Measurements from ENCODE around the gene TCAP.

TCAP gene

GRCh38 chr17:39672522-39673334 lies 7.6 kb downstream of the TCAP start:
- TF ChIP-seq GATA3 (IDR thresholded peaks at IDR 0.05; ENCODE audit: low read depth, low read length) (no peak), GATA2 (IDR thresholded peaks at IDR 0.05; ENCODE audit: low read depth, low read length) (no peak)

- TF ChIP-seq GATA2 (IDR thresholded peaks at IDR 0.05; ENCODE audit: low read depth, low read length) (no peak), GATA3 (IDR thresholded peaks at IDR 0.05; ENCODE audit: low read depth, low read length) (no peak)
These were observed 8.4 kb downstream of the TCAP start for GRCh38 chr17:39673335-39674081.

GRCh38 chr17:39674179-39674578 lies 9.0 kb downstream of the TCAP start:
- no peak for TF ChIP-seq GATA3 (IDR thresholded peaks at IDR 0.05; ENCODE audit: low read depth, low read length)
- TF ChIP-seq GATA2 (IDR thresholded peaks at IDR 0.05; ENCODE audit: low read depth, low read length) = no peak

- no peak for TF ChIP-seq GATA2 (IDR thresholded peaks at IDR 0.05; ENCODE audit: low read depth, low read length)
- TF ChIP-seq GATA3 (IDR thresholded peaks at IDR 0.05; ENCODE audit: low read depth, low read length) = no peak
These were observed 9.7 kb downstream of the TCAP start for GRCh38 chr17:39674702-39675389.

GRCh38 chr17:39675390-39676082 lies 10.4 kb downstream of the TCAP start:
- TF ChIP-seq GATA3 (IDR thresholded peaks at IDR 0.05; ENCODE audit: low read depth, low read length) (no peak), GATA2 (IDR thresholded peaks at IDR 0.05; ENCODE audit: low read depth, low read length) (no peak)

GRCh38 chr17:39676198-39676819 lies 11.2 kb downstream of the TCAP start:
- TF ChIP-seq GATA3 (IDR thresholded peaks at IDR 0.05; ENCODE audit: low read depth, low read length) (no peak), GATA2 (IDR thresholded peaks at IDR 0.05; ENCODE audit: low read depth, low read length) (no peak)

GRCh38 chr17:39677072-39677471 lies 11.9 kb downstream of the TCAP start:
- no peak for TF ChIP-seq GATA3 (IDR thresholded peaks at IDR 0.05; ENCODE audit: low read depth, low read length)
- no peak for TF ChIP-seq GATA2 (IDR thresholded peaks at IDR 0.05; ENCODE audit: low read depth, low read length)

- TF ChIP-seq GATA3 (IDR thresholded peaks at IDR 0.05; ENCODE audit: low read depth, low read length) (no peak), GATA2 (IDR thresholded peaks at IDR 0.05; ENCODE audit: low read depth, low read length) (no peak)
These were observed 12.6 kb downstream of the TCAP start for GRCh38 chr17:39677542-39678339.

- TF ChIP-seq GATA3 (IDR thresholded peaks at IDR 0.05; ENCODE audit: low read depth, low read length) (no peak), GATA2 (IDR thresholded peaks at IDR 0.05; ENCODE audit: low read depth, low read length) (no peak)
These were observed 13.4 kb downstream of the TCAP start for GRCh38 chr17:39678340-39679116.

GRCh38 chr17:39679521-39680192 lies 14.5 kb downstream of the TCAP start:
- no peak for TF ChIP-seq GATA3 (IDR thresholded peaks at IDR 0.05; ENCODE audit: low read depth, low read length)
- no peak for TF ChIP-seq GATA2 (IDR thresholded peaks at IDR 0.05; ENCODE audit: low read depth, low read length)

- TF ChIP-seq GATA3 (IDR thresholded peaks at IDR 0.05; ENCODE audit: low read depth, low read length) (no peak), GATA2 (IDR thresholded peaks at IDR 0.05; ENCODE audit: low read depth, low read length) (no peak)
These were observed 18.3 kb downstream of the TCAP start for GRCh38 chr17:39683295-39683939.
